H54 (cell line): Measurements from ENCODE around the gene PEX16.

Source experiments
- DNase-seq: peaks from one replicate; pipeline ENCODE4 v3.0.0; 2011; ENCODE audit warnings: low spot score, mixed read lengths; ENCODE audit not compliant: insufficient read length
- FAIRE-seq: peaks from 3 replicates; lab custom pipeline; 2011; peaks lifted over from hg19 to GRCh38; lab: Jason Lieb, UNC
- POLR2A ChIP-seq: IDR thresholded peaks from 2 replicates; pipeline ENCODE4 v1.6.1; 2011; ENCODE audit warnings: low read depth, mild to moderate bottlenecking, low read length

The PEX16 gene

DNA sequence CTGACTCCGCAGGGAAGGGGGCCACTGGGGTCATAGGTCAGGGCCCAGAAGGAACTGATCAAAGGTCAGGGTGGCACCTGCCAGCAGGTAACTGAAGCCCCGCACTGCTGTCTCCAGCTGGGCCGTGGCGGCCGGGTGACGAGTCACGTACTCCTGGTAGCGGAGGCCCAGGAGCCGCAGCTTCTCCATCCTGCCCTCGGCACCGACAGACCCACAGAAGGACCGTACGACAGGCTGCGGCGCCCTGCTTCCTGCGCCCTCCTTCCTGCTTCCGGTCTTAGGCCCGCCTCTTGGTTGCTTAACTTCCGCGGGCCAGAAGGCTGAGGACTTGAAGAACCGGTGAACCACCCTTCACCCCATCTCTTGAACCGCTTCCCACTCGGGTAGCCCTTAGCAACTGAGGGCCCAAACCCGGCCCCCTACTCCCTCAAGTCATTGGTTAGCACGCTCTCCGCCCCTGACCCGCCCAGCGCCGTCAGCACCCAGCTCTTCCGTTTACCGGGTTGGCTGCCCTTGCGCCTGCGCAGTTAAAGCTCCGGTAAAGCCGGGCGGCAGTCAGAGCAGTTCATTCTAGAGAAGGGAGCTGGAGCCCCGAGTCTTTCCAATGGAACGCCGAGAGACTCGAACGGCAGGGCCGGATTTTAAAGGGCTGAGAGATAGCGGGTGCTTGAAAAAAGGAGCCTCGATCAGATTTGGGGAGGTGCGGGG is at the start of gene PEX16:
Gene PEX16 (minus strand): TSS at position 255 of the 708 bp plus-strand sequence. CDS start 66 bp downstream, at position 189.
- TF ChIP-seq POLR2A, result peak; percentile 92
- FAIRE-seq, result peak; percentile 58
- peak; percentile 99 for DNase-seq

DNA sequence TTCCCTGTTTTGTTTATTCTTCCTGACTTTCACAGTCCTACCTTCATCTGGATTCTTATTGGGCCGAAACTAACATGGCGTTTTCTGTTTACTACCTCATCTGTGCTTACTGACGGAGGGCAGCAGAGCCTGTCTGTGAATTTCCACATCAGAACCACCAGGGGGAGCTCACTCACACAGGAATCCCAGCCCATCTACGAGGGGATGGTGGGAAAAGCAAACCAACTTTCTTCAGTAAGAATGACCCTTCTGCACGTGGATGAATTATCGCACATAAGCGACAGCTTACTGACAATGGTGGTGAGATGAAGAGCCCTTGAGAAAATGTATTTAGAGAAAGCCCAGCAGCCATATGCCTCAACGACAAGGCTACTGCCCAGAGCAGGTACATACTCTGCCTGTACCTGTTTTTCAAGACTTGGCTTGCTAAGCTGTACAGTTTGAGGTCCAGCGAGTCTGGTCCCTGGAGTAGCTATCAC is 47.3 kb upstream of the PEX16 start:
- FAIRE-seq (peak; percentile 95), DNase-seq (peak; percentile 80)
- no peak for TF ChIP-seq POLR2A

DNA sequence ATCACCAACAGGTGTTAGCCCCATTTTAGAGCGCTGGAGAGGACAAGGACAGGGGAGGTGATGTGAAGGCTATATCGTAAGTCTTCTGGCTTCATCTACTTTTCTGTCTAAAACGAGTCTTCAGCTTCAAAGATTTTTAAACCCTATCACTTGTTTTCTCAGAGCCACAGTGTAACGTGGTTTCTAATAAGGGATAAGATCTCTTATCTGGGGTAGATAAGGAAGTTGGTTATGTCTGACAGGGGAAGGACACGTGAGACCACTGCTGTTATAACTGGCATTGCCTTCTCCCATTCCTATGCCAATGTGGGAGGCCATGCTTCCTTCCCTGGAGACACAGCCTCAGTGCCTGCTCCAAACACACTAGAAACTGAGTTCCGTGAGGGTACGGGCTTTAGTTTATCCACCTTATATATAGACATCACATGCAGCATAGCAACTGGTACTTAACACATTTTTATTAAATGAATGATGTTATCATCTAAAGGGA is 44.1 kb upstream of the PEX16 start:
- FAIRE-seq (no peak), DNase-seq (no peak)
- TF ChIP-seq POLR2A, result no peak

DNA sequence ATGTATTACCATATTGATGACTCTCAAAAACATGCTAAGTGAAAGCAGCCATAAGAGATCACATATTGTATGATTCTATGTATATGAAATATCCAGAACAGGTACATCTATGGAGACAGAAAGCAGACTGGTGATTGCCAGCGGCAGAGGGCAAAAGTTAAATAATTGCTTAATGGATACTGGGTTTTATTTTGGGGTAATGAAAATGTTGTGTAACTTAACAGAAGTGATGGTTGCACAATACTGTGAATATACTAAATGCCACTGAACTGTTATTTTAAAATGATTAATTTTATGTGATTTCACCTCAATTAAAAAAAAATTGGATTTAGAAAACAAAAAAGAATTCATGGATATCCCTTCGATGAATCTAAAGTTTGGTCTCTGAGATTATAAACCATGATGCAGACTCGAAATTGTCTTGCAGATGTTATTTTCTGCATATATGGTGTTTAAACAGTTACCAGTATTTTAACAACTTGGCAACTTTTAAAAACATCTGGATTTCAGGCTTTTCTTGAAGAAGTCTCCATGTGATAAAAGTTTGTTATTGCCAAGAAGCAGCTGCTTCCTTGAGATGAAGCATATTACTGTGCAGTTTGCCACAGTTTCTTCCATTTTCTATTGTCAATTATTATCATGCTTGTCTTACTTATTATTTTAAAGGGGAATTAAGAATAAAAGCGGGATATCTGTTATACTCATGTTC is 42.9 kb upstream of the PEX16 start:
- TF ChIP-seq POLR2A, result no peak
- DNase-seq (no peak), FAIRE-seq (no peak)

DNA sequence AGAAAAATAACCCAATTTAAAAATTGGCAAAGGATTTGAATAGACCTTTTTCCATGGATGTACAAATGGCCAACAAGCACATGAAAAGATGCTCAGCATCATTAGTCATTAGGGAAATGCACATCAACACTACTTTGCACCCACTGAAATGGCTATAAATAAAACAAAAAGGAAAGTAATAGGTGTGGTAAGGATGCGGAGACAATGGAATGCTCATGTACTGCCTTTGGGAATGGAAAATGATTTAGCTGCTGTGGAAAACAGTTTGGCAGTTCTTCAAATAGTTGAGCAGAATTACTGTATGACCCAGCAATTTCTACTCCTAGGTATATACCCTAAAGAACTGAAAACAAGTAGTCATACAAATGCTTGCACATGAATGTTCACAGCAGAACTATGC is 42.2 kb upstream of the PEX16 start:
- DNase-seq (no peak), FAIRE-seq (peak; percentile 81)
- no peak for TF ChIP-seq POLR2A

DNA sequence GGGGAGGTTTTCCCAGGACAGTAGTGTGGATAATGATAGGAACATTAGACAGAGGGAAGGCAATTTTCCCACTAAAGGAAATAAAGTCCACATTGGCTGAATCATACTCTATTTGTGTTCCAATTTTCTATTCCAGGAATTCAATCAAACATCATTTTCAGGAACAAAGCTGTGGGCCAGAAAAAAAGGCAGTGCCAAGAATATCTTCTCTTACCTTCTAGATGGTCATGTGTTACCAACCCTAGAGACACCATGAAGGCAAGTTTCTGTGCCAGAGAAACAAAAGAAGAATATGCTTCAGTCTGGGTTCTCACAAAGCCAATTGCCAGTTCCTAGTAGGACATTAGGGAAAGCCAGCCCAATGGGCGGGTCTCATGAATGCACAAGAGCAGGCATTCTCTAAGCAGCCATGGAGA is 32.3 kb upstream of the PEX16 start:
- no peak for TF ChIP-seq POLR2A
- FAIRE-seq, result no peak
- no peak for DNase-seq

DNA sequence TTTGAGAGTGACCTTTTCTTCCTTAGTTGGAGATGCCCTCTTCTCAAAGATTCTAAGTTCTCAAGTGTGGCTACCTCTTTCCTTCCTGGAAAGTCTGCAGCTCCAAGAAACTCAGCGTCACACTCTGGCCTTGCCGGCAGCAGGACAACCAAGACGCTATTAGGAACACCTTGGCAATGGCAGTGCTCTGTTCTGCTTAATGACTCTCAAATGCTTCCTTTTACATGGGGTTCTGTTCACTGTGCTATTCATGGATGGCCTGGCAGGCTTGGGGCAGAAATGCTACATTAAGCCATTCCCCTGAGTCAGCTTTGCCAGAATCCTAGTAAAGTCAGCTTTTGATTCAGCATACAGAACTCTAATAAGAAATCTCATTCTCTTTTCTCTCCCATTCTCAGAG is 30.7 kb upstream of the PEX16 start:
- DNase-seq (no peak), FAIRE-seq (no peak)
- no peak for TF ChIP-seq POLR2A

DNA sequence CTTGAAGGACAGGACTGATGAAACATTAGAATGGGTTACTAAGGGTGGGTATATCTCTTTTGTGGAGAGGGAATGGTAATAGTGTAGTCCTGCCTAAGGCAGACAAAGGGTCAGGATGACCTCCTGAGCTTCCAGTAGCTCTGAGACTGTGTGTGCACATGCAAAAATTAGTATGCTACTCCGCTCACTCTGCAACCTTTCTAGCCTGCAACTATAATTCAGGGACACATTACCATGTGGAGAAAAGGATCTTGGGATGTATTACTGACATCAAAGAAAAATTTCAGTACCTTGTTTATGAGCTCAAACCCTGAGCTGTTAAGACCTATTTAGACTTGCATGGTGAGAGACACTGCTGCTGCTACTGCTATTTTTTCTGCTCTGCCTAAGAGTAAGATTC is 30.2 kb upstream of the PEX16 start:
- FAIRE-seq (no peak), DNase-seq (no peak)
- no peak for TF ChIP-seq POLR2A

DNA sequence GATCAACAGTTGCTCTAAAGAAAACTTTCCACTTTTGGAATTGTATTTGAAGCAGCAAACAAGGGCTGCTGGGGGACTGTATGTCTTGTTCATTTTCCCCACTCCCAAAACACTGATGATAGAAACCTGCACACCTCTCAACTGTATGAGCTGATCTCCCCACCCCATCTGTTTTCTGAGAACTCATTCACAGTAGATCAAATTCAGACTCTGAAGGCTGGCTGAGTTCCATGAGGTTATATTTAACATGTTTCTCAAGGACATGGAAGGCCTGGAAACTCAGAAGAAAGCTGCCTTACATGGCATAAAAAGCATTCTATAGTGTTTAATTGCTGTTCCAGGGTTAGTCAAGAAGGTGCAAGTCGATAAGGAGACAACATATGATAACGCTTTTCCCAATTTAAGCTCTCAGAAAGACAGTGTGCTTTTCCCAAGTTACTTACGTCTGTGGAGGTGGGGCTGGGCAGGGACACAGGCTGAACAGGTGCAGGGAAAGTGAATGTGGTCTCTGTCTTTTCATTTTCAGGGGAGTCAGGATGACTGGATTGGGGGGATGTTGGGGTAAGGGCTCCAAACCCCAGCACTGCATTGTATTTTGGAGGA is 27.8 kb upstream of the PEX16 start:
- no peak for DNase-seq
- no peak for FAIRE-seq
- no peak for TF ChIP-seq POLR2A

DNA sequence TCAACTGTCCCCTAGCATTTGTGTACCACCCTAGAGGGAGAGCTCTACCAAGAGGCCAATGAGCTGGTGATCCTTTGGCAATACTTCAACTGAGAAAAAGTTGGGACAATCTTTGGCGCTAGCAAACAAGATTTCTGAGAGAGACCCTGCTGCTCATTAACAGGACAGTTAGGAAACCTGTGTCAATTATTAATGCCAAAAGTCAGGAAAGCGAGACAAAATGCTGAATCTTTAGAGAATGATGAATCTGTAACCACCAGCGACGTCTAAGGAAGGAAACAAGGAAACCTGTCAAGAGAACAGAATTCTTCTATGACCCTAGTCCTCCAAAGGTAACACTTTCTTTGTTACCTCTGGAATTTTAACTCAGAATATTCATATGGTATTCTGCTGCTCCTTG is 24.7 kb upstream of the PEX16 start:
- FAIRE-seq (no peak), DNase-seq (no peak)
- no peak for TF ChIP-seq POLR2A

DNA sequence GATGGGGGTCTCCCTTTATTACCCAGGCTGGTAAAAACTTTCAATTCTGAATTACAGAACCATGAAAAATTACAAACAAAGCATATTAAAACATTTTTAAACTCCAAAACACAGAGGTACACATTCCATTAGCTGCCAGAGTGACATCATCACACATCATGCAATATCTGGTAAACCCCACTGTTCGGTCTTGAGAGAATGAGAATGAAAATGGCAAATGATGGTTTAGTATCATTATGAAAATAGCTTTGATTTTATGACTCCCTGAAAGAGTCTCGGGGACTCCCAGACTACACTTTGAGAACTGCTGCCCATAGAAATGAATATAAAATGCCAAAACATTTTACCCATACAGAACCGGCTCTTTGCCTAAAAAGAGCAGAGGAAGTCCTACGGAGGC is 23.6 kb upstream of the PEX16 start:
- FAIRE-seq (no peak), DNase-seq (no peak)
- no peak for TF ChIP-seq POLR2A

DNA sequence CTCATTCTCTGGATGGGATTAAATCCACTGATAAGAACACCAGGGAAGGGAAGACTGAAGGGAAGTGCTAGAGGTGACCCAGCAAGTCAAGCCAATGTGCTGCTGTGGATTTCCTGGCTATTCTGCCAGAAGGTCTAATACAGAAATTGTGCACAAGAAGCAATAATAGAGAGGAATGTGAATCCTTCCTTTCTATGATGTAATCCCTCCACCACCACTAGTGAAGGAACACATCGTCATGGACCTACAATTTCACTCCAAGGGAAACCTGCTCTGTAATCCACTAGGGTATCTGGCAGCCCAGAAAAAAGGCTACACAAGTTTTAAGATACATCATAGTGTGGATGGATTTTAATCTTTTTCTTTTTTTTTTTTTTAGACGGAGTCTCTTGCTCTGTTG is 22.2 kb upstream of the PEX16 start:
- DNase-seq, result no peak
- TF ChIP-seq POLR2A, result no peak
- no peak for FAIRE-seq

DNA sequence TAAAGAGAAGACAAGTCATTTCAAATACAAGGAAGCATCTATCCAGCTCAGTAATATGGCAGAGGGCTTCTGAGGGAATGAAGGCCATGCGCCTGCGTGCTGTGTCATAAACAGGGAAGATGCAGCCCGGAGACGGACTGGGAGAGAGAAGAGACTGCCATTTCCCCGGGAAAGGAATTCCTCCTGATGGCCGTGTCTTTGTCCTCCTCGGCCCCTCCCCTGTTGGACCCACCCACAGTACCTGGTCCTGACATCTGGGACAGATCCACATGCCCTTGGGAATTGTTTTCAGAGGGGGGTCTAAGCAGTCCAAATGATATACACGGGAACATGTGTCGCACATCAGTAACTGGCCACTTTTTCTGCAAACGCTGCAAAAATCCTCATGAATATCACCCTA is 20.2 kb upstream of the PEX16 start:
- FAIRE-seq (no peak), DNase-seq (no peak)
- no peak for TF ChIP-seq POLR2A

DNA sequence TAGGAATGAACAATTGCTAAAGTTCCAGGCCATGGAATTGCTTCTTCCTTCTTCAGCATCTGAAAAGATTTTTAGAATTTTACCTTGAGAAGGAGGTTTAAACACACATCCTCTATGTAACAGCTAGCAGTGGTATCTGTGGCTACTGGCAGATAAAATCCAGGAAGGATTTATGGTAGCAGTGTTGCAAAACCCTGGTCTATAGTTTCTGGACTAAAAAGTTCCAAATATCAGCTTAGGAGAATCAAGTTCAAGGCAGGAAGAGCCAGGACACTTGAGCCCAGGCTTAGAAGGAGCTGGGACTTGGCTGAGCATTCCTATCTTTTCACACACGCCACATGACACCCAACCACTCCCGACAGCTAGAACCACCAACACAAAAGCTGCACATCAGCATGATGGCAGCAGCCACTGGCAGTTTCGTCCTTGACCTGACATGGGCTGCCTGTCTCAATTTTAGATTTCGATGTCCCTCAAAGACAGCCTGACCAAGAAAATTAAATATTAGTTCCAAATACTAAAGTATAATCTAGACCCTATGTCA is 18.9 kb upstream of the PEX16 start:
- FAIRE-seq, result no peak
- no peak for TF ChIP-seq POLR2A

More for the DNA sequence above, 18.9 kb upstream of the PEX16 start:
- DNase-seq, result no peak
